Keratinocyte (primary cell): ENCODE results near the gene CAPN5. TPM values are rescaled to one million over a fixed set of nuclear protein-coding genes. Genes with fewer than 3 reads are reported as not detected.

Experiments used
- DNase-seq: peaks from one replicate; pipeline ENCODE4 v3.0.0-alpha.2; 2011; ENCODE audit warnings: low read depth, missing footprints, low spot score
- FAIRE-seq: peaks from 2 replicates; lab custom pipeline; 2011; peaks lifted over from hg19 to GRCh38; lab: Jason Lieb, UNC
- H2AFZ ChIP-seq: 2 replicates; pipeline ENCODE4 v1.6.0; 2012; ENCODE audit warnings: low read length, control low read depth, inconsistent platforms; ENCODE audit not compliant: control insufficient read depth
- H3K27ac ChIP-seq: 2 replicates; pipeline ENCODE4 v1.5.1; 2011; ENCODE audit warnings: low read length; ENCODE audit not compliant: control insufficient read depth, insufficient read depth
- H3K27me3 ChIP-seq: 3 replicates; pipeline ENCODE4 v1.6.0; 2011; ENCODE audit warnings: low read length; ENCODE audit not compliant: control insufficient read depth, insufficient read depth; ENCODE audit errors: extremely low read depth
- H3K36me3 ChIP-seq, 2 experiments: 2 replicates in 1 of 2; 3 replicates in 1 of 2; pipeline ENCODE4 v1.5.1; 2011; ENCODE audit warnings: low read length in 2 of 2, mild to moderate bottlenecking in 1 of 2; ENCODE audit not compliant: control insufficient read depth in 2 of 2, insufficient read depth in 2 of 2; ENCODE audit errors: extremely low read depth in 1 of 2
- H3K4me1 ChIP-seq: 3 replicates; pipeline ENCODE4 v1.5.1; 2011; ENCODE audit warnings: low read length; ENCODE audit not compliant: control insufficient read depth, insufficient read depth; ENCODE audit errors: extremely low read depth
- H3K4me2 ChIP-seq: 3 replicates; pipeline ENCODE4 v1.6.0; 2011; ENCODE audit warnings: low read depth, low read length; ENCODE audit not compliant: control insufficient read depth, insufficient read depth; ENCODE audit errors: extremely low read depth
- H3K4me3 ChIP-seq, 3 experiments: fragments of 200-600 bp in 1 of 3; sonication (generic) in 1 of 3; 2 replicates in 2 of 3; 3 replicates in 1 of 3; pipeline ENCODE4 v1.5.1; 2011 to 2016; ENCODE audit warnings: low read length in 3 of 3, mild to moderate bottlenecking in 3 of 3, control low read depth in 2 of 3, inconsistent platforms in 1 of 3, low read depth in 1 of 3, mixed read lengths in 1 of 3, mixed run types in 1 of 3, moderate library complexity in 1 of 3; ENCODE audit not compliant: control insufficient read depth in 2 of 3, insufficient read depth in 2 of 3; ENCODE audit errors: extremely low read depth in 1 of 3
- H3K79me2 ChIP-seq: 2 replicates; pipeline ENCODE4 v1.6.0; 2012; ENCODE audit warnings: low read length; ENCODE audit not compliant: control insufficient read depth, insufficient read depth
- H3K9ac ChIP-seq: 3 replicates; pipeline ENCODE4 v1.6.0; 2011; ENCODE audit warnings: low read length; ENCODE audit not compliant: control insufficient read depth, insufficient read depth; ENCODE audit errors: extremely low read depth
- H3K9me1 ChIP-seq: 3 replicates; pipeline ENCODE4 v1.6.0; 2011; ENCODE audit warnings: low read length; ENCODE audit not compliant: control insufficient read depth, insufficient read depth; ENCODE audit errors: extremely low read depth
- H3K9me3 ChIP-seq: 2 replicates; pipeline ENCODE4 v1.5.1; 2012; ENCODE audit warnings: low read depth, low read length; ENCODE audit not compliant: control insufficient read depth
- H4K20me1 ChIP-seq: 3 replicates; pipeline ENCODE4 v1.6.0; 2011; ENCODE audit warnings: low read length; ENCODE audit not compliant: control insufficient read depth, insufficient read depth; ENCODE audit errors: extremely low read depth
- CTCF ChIP-seq, 3 experiments: IDR thresholded peaks in 1 of 3; conservative IDR thresholded peaks in 1 of 3; optimal IDR thresholded peaks in 1 of 3; 2 replicates in 2 of 3; 3 replicates in 1 of 3; pipeline versions ENCODE3 to v1.5.1; 2011; ENCODE audit warnings: low read length in 3 of 3, mild to moderate bottlenecking in 3 of 3, moderate library complexity in 2 of 3, control low read depth in 1 of 3, inconsistent platforms in 1 of 3; ENCODE audit not compliant: insufficient read depth in 2 of 3; ENCODE audit errors: extremely low read depth in 1 of 3
- EZH2 ChIP-seq: IDR thresholded peaks from one replicate; pipeline ENCODE4 v1.6.1; 2012; ENCODE audit warnings: inconsistent platforms, mild to moderate bottlenecking, low read length, moderate library complexity
- dilution Hi-C: fragments of 300-500 bp; cut with MboI; formaldehyde crosslinking; loops from one replicate; pipeline ENCODE4 v1.7.0; 2020; ENCODE audit warnings: low sequenced_read_pairs; ENCODE audit not compliant: extremely low pct_ligation_motif_present
- polyA plus RNA-seq, 5 experiments: library from polyadenylated mRNA; depleted of rRNA in 3 of 5; stranded (reverse) in 3 of 5; stranded (forward) in 1 of 5; unstranded in 1 of 5; fragments of >200 nt; gene quantifications; 1 replicate in 1 of 5; 2 replicates in 3 of 5; 3 replicates in 1 of 5; pipeline versions ENCODE4 v1.2.1 to v1.2.3, GENCODE V29; 2011 to 2012; ENCODE audit warnings: missing spikeins in 2 of 5, low read depth in 1 of 5, low replicate concordance in 1 of 5

CAPN5 gene
- polyA plus RNA-seq, 1 donor (not counting 4 experiments of a cell fraction or from before 2014, with no cell fraction given), result 1.2 TPM

GRCh38 chr11:77110836-77111235, 44.1 kb downstream of the CAPN5 start:
- peaks cover 3% of the 10 kb centered on the region for H3K27me3 ChIP-seq
- no peak overlapping the region for H3K4me2 ChIP-seq
- DNase-seq, result no peak
- no peak overlapping the region for H3K9ac ChIP-seq
- H3K9me1 ChIP-seq, result no peaks in the 10 kb centered on the region
- H3K9me3 ChIP-seq, result no peaks in the 10 kb centered on the region
- TF ChIP-seq CTCF (optimal IDR thresholded peaks at IDR 0.05 in 1 of 3, IDR thresholded peaks at IDR 0.05 in 1 of 3, conservative IDR thresholded peaks at IDR 0.05 in 1 of 3; ENCODE audit: extremely low read depth in 1 of 3, insufficient read depth in 2 of 3, low read length in 3 of 3), result no peak
- TF ChIP-seq EZH2, result no peak
- H3K4me3 ChIP-seq, result no peak overlapping the region
- no peak overlapping the region for H3K27ac ChIP-seq
- FAIRE-seq, result no peak
- H3K4me1 ChIP-seq, result no peaks in the 10 kb centered on the region
- no peaks in the 10 kb centered on the region for H3K79me2 ChIP-seq
- H3K36me3 ChIP-seq, result no peaks in the 10 kb centered on the region
- H4K20me1 ChIP-seq, result no peaks in the 10 kb centered on the region
- dilution Hi-C loops, result no loop called here
- no peak overlapping the region for H2AFZ ChIP-seq

- DNase-seq (no peak), FAIRE-seq (no peak)
- dilution Hi-C loops, result no loop called here
- TF ChIP-seq EZH2 (no peak), CTCF (optimal IDR thresholded peaks at IDR 0.05 in 1 of 3, IDR thresholded peaks at IDR 0.05 in 1 of 3, conservative IDR thresholded peaks at IDR 0.05 in 1 of 3; ENCODE audit: extremely low read depth in 1 of 3, insufficient read depth in 2 of 3, low read length in 3 of 3) (no peak)
- H3K9me3 ChIP-seq, result no peaks in the 10 kb centered on the region
- H4K20me1 ChIP-seq, result no peaks in the 10 kb centered on the region
- H3K4me2 ChIP-seq, result no peak overlapping the region
- H3K9ac ChIP-seq, result no peak overlapping the region
- H2AFZ ChIP-seq, result no peak overlapping the region
- no peaks in the 10 kb centered on the region for H3K79me2 ChIP-seq
- H3K27ac ChIP-seq, result no peak overlapping the region
- no peaks in the 10 kb centered on the region for H3K9me1 ChIP-seq
- no peak overlapping the region for H3K4me3 ChIP-seq
- H3K27me3 ChIP-seq, result peaks cover 3% of the 10 kb centered on the region
- H3K36me3 ChIP-seq, result no peaks in the 10 kb centered on the region
- H3K4me1 ChIP-seq, result no peaks in the 10 kb centered on the region
Measured at GRCh38 chr11:77111277-77111676, 44.5 kb downstream of the CAPN5 start.
